Right lobe of liver (tissue), 4 donors: Measurements from ENCODE around the gene DYRK3.

Experiments
- POLR2A ChIP-seq: fragments of 450-650 bp; IDR thresholded peaks from one replicate; pipeline ENCODE4 v1.6.1; 2017; ENCODE audit warnings: antibody characterized with exemption, mild to moderate bottlenecking
- TF ChIP-seq, protein P1 (sequence below), 4 donors: fragments of 200-600 bp in 3 of 4; fragments of 450-650 bp in 1 of 4; IDR thresholded peaks; one replicate each; pipeline versions ENCODE4 v1.5.1 to v1.8.0; 2016 to 2022; ENCODE audit warnings: antibody characterized with exemption in 4 of 4, mild to moderate bottlenecking in 2 of 4
- donor health status: DM: no; HTN: no; CAD: no.
- donor health status: DM: no; HTN: no; CAD: no.
- donor health status: DM: no; HTN: yes; CAD: no.

GRCh38 chr1:206656936-206657335 lies 21.6 kb downstream of the DYRK3 start:
- no peak for TF ChIP-seq POLR2A
- TF ChIP-seq, protein P1, sequence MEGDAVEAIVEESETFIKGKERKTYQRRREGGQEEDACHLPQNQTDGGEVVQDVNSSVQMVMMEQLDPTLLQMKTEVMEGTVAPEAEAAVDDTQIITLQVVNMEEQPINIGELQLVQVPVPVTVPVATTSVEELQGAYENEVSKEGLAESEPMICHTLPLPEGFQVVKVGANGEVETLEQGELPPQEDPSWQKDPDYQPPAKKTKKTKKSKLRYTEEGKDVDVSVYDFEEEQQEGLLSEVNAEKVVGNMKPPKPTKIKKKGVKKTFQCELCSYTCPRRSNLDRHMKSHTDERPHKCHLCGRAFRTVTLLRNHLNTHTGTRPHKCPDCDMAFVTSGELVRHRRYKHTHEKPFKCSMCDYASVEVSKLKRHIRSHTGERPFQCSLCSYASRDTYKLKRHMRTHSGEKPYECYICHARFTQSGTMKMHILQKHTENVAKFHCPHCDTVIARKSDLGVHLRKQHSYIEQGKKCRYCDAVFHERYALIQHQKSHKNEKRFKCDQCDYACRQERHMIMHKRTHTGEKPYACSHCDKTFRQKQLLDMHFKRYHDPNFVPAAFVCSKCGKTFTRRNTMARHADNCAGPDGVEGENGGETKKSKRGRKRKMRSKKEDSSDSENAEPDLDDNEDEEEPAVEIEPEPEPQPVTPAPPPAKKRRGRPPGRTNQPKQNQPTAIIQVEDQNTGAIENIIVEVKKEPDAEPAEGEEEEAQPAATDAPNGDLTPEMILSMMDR (IDR thresholded peaks at IDR 0.05): no peak
